ENCODE results near the gene CTBP2.

GRCh38 chr10:125118701-125119100, 41.7 kb downstream of the CTBP2 start:
- TF ChIP-seq CTCF (IDR thresholded peaks at IDR 0.05) (no peak), POLR2A (IDR thresholded peaks at IDR 0.05) (no peak)

All from thyroid gland (tissue), 4 donors.